ENCODE data around the gene GLRX3.

- no peak for TF ChIP-seq POLR2AphosphoS5 (IDR thresholded peaks at IDR 0.05)
- TF ChIP-seq CTCF (IDR thresholded peaks at IDR 0.05) = no peak
These were observed 60.6 kb downstream of the GLRX3 start for GRCh38 chr10:130196511-130197487.
